Left ventricle myocardium superior (tissue), 1 donor: ENCODE results near the gene THPO. TPM values are rescaled to one million over a fixed set of nuclear protein-coding genes. Genes with fewer than 3 reads are reported as not detected.

Source experiments
- total RNA-seq: library from RNA; stranded (reverse); fragmentation: NEBNext Ultra II Directional; extraction: Animal tissue kit (Norgen Biotek cat#: 25700); gene quantifications from one replicate; pipeline ENCODE4 v1.2.1, GENCODE V29; 2021
- donor health status: DM: no; HTN: yes; CAD: no; lungs with severe emphysema.

THPO gene
- total RNA-seq, 1 donor from 2014 or later = 0.37 TPM

Other genes with a start within 250 kb of the THPO start
- gene EIF2B5, start 242.8 kb downstream of the THPO start, total RNA-seq = 33.1 TPM
- 76.8 TPM for gene DVL3, start 222.8 kb downstream of the THPO start, total RNA-seq
- 318 TPM for gene AP2M1, start 203.4 kb downstream of the THPO start, total RNA-seq
- gene ABCF3, start 192.0 kb downstream of the THPO start, total RNA-seq = 75.6 TPM
- gene VWA5B2, start 148.6 kb downstream of the THPO start, total RNA-seq = not detected
- 18.5 TPM for gene ALG3, start 129.2 kb downstream of the THPO start, total RNA-seq
- gene EEF1AKMT4, start 128.5 kb downstream of the THPO start, total RNA-seq = 1.6 TPM
- gene CAMK2N2, start 116.7 kb downstream of the THPO start, total RNA-seq = not detected
- not detected for gene ECE2, start 102.2 kb downstream of the THPO start, total RNA-seq
- gene PSMD2, start 79.0 kb downstream of the THPO start, total RNA-seq = 242 TPM
- gene EIF4G1, start 63.6 kb downstream of the THPO start, total RNA-seq = 250 TPM
- 41.0 TPM for gene FAM131A, start 40.6 kb downstream of the THPO start, total RNA-seq
- 3.6 TPM for gene CLCN2, start 16.6 kb downstream of the THPO start, total RNA-seq
- gene POLR2H, start 16.5 kb downstream of the THPO start, total RNA-seq = 26.0 TPM
- gene CHRD, start 1.8 kb upstream of the THPO start, total RNA-seq = 4.6 TPM
- 1.6 TPM for gene EPHB3, start 183.6 kb upstream of the THPO start, total RNA-seq